GM12878 (cell line): ENCODE results near the gene CHID1. TPM values are rescaled to one million over a fixed set of nuclear protein-coding genes. Genes with fewer than 3 reads are reported as not detected.

Source experiments
- ATAC-seq: fragments of 200-7000 bp; cut with Tn5 transposase; 3 replicates; pipeline ENCODE4 v1.9.1; 2020; ENCODE audit warnings: mild to moderate bottlenecking, moderate library complexity
- BruUV-seq: library from RNA; stranded (reverse); fragments of 400-500 nt; replicated peaks from 2 replicates; lab custom pipeline; 2021; lab: Mats Ljungman, UMichigan
- CTCF ChIA-PET: fragments of 300-600 bp; sonication (Branson Sonifier 250); formaldehyde crosslinking; extraction: SDS; loops from one replicate; lab custom pipeline; 2021; ENCODE audit warnings: inconsistent platforms; lab: Yijun Ruan, JAX
- POLR2A ChIA-PET: fragments of 350-600 bp; formaldehyde crosslinking; extraction: SDS; loops from one replicate; lab custom pipeline; 2021; ENCODE audit warnings: inconsistent platforms; lab: Charles Lee
- RAD21 ChIA-PET: fragments of 300-600 bp; sonication (Branson Sonifier 250); formaldehyde crosslinking; loops from one replicate; lab custom pipeline; 2023; ENCODE audit warnings: antibody characterized with exemption; ENCODE audit not compliant: unreplicated experiment; lab: Charles Lee
- SMC1A ChIA-PET: fragments of 300-600 bp; sonication (Branson Sonifier 250); formaldehyde crosslinking; loops from one replicate; lab custom pipeline; 2023; ENCODE audit not compliant: unreplicated experiment, uncharacterized antibody; lab: Charles Lee
- DNase-seq: peaks from one replicate; pipeline ENCODE4 v3.0.0-alpha.2; 2011; ENCODE audit warnings: low read depth, low spot score
- FAIRE-seq: peaks from 3 replicates; lab custom pipeline; 2011; peaks lifted over from hg19 to GRCh38; lab: Jason Lieb, UNC
- H2AFZ ChIP-seq: 2 replicates; pipeline ENCODE4 v1.6.0; 2011; ENCODE audit warnings: low read depth, low read length, control low read depth; ENCODE audit not compliant: control insufficient read depth
- H3K27ac ChIP-seq: 2 replicates; pipeline ENCODE4 v1.5.1; 2011; ENCODE audit warnings: control low read depth; ENCODE audit not compliant: control insufficient read depth, insufficient read depth
- H3K27me3 ChIP-seq, 2 experiments: replicated peaks in 1 of 2; 2 replicates each; pipeline versions ENCODE4 v1.6.0 to v1.6.1; 2011; ENCODE audit warnings: low read length in 1 of 2; ENCODE audit not compliant: control insufficient read depth in 2 of 2, insufficient read depth in 2 of 2
- H3K36me3 ChIP-seq, 2 experiments: 2 replicates each; pipeline ENCODE4 v1.5.1; 2011; ENCODE audit warnings: low read length in 1 of 2; ENCODE audit not compliant: control insufficient read depth in 2 of 2, insufficient read depth in 2 of 2
- H3K4me1 ChIP-seq: 2 replicates; pipeline ENCODE4 v1.6.1; 2011; ENCODE audit warnings: mild to moderate bottlenecking, low read length, moderate library complexity, mixed read lengths; ENCODE audit not compliant: control insufficient read depth, insufficient read depth
- H3K4me2 ChIP-seq: 2 replicates; pipeline ENCODE4 v1.6.0; 2011; ENCODE audit warnings: control low read depth; ENCODE audit not compliant: control insufficient read depth, insufficient read depth
- H3K4me3 ChIP-seq: fragments of 200-600 bp; sonication (generic); 2 replicates; pipeline ENCODE4 v1.5.1; 2016
- H3K79me2 ChIP-seq: 2 replicates; pipeline ENCODE4 v1.6.0; 2011; ENCODE audit warnings: low read length; ENCODE audit not compliant: control insufficient read depth, insufficient read depth
- H3K9ac ChIP-seq: 2 replicates; pipeline ENCODE4 v1.8.0; 2011; ENCODE audit warnings: low read length, control low read depth, mixed read lengths; ENCODE audit not compliant: control insufficient read depth, insufficient read depth
- H3K9me3 ChIP-seq: replicated peaks from 3 replicates; pipeline ENCODE4 v1.5.1; 2011; ENCODE audit warnings: mild to moderate bottlenecking, low read length; ENCODE audit not compliant: control insufficient read depth, insufficient read depth
- H4K20me1 ChIP-seq: 2 replicates; pipeline ENCODE4 v1.6.0; 2011; ENCODE audit not compliant: control insufficient read depth, insufficient read depth
- STAT1 ChIP-seq: fragments of 450-650 bp; conservative IDR thresholded peaks from 2 replicates; pipeline ENCODE4 v1.6.1; 2014; ENCODE audit warnings: antibody characterized with exemption, mild to moderate bottlenecking
- TCF12 ChIP-seq: IDR thresholded peaks from 2 replicates; pipeline ENCODE4 v1.6.1; 2011; ENCODE audit warnings: low read depth, mild to moderate bottlenecking, low read length
- TCF7 ChIP-seq: IDR thresholded peaks from 2 replicates; pipeline ENCODE4 v1.6.1; 2014; ENCODE audit warnings: antibody characterized with exemption, borderline replicate concordance
- WGBS: methylation state at CpG from one replicate; pipeline ENCODE4 v1.1.6; 2016; ENCODE audit warnings: low lambda C conversion rate; ENCODE audit not compliant: insufficient replicate concordance, insufficient coverage; ENCODE audit errors: missing lambda C conversion rate; 5-methylcytosine and 5-hydroxymethylcytosine counted together
- in situ Hi-C: fragments of 300-500 bp; cut with MboI; formaldehyde crosslinking; loops from 9 replicates; pipeline ENCODE4 v1.14.3; 2018; ENCODE audit warnings: mixed read lengths
- intact Hi-C: fragments of 100-400 bp; cut with micrococcal nuclease; formaldehyde crosslinking; loops from one replicate; pipeline ENCODE4 v1.14.2; 2022; ENCODE audit not compliant: unreplicated experiment
- polyA plus RNA-seq, 11 experiments: library from polyadenylated mRNA; depleted of rRNA in 4 of 11; unstranded in 6 of 11; stranded (reverse) in 5 of 11; fragments of >200 nt; fragmentation: Nextera tagmentation in 4 of 11; fragmentation: Illumina TruSeq in 1 of 11; extraction: Ambion mirVana in 4 of 11; extraction: Trizol in 1 of 11; gene quantifications; 1 replicate in 1 of 11; 2 replicates in 10 of 11; pipeline versions ENCODE4 v1.2.1 to v1.2.3, GENCODE V29; 2011 to 2016; ENCODE audit warnings: inconsistent platforms in 2 of 11, missing spikeins in 2 of 11, low read depth in 1 of 11
- total RNA-seq, 4 experiments: library from RNA; depleted of rRNA in 3 of 4; stranded (reverse); fragments of >200 nt in 3 of 4; fragmentation: Illumina TruSeq in 1 of 4; extraction: Trizol in 1 of 4; gene quantifications; 2 replicates each; pipeline versions ENCODE4 v1.2.1 to v1.2.3, GENCODE V29; 2013 to 2021
- TF ChIP-seq, protein P1 (sequence below): fragments of 450-650 bp; IDR thresholded peaks from 2 replicates; pipeline ENCODE4 v1.6.1; 2017; ENCODE audit warnings: mild to moderate bottlenecking, low read depth, inconsistent platforms; ENCODE audit not compliant: poor library complexity, severe bottlenecking
- TF ChIP-seq, protein P2 (sequence below): IDR thresholded peaks from 2 replicates; pipeline ENCODE4 v1.6.1; 2011; ENCODE audit warnings: mild to moderate bottlenecking, low read depth, low read length, moderate library complexity; ENCODE audit not compliant: insufficient replicate concordance
- TF ChIP-seq, protein P3 (sequence below): fragments of 150-350 bp; IDR thresholded peaks from 2 replicates; pipeline ENCODE4 v1.6.1; 2014; ENCODE audit warnings: mild to moderate bottlenecking, low read depth, low read length
- TF ChIP-seq, protein P4 (sequence below): fragments of 450-650 bp; IDR thresholded peaks from 2 replicates; pipeline ENCODE4 v1.6.1; 2018; ENCODE audit warnings: borderline replicate concordance, mild to moderate bottlenecking; ENCODE audit not compliant: partially characterized antibody
- TF ChIP-seq, protein P5 (sequence below): fragments of 150-350 bp; IDR thresholded peaks from 2 replicates; pipeline ENCODE4 v1.6.1; 2016; ENCODE audit warnings: low read depth, low read length

Gene CHID1
- total and polyA plus RNA-seq, 10 of the 15 experiments (the other 5 are each of a cell fraction or from before 2014, with no cell fraction given) = 4.8 to 75.2 (median 30.1) TPM

DNA sequence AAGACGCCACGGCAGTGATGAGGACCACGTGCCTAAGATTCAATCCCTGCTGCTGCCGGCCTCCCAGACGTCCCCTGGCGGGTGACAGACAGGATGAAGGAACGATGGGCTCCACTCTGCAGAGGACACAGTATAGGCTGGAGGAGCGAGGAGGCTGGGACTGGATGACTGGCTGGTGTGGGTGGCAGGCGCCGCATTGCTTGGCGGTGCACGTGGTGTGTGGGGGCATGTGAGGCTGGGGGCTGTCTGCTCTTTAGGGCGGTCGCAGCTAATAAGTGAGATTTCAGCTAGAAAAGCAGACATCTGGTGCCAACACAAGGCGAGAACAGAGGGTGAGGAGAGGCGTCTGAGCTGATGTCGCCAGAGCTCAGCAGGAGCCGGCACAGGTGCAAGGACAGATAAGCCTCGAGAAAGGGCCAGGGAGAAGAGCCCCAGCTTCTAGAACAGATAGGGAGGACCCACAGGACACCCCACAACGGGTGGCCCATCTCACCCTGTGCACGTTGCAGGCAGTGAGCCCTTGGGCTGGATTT, 34.8 kb downstream of the CHID1 start (continued):
- TF ChIP-seq, protein P1, sequence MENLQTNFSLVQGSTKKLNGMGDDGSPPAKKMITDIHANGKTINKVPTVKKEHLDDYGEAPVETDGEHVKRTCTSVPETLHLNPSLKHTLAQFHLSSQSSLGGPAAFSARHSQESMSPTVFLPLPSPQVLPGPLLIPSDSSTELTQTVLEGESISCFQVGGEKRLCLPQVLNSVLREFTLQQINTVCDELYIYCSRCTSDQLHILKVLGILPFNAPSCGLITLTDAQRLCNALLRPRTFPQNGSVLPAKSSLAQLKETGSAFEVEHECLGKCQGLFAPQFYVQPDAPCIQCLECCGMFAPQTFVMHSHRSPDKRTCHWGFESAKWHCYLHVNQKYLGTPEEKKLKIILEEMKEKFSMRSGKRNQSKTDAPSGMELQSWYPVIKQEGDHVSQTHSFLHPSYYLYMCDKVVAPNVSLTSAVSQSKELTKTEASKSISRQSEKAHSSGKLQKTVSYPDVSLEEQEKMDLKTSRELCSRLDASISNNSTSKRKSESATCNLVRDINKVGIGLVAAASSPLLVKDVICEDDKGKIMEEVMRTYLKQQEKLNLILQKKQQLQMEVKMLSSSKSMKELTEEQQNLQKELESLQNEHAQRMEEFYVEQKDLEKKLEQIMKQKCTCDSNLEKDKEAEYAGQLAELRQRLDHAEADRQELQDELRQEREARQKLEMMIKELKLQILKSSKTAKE = no peak
- TF ChIP-seq, protein P2, sequence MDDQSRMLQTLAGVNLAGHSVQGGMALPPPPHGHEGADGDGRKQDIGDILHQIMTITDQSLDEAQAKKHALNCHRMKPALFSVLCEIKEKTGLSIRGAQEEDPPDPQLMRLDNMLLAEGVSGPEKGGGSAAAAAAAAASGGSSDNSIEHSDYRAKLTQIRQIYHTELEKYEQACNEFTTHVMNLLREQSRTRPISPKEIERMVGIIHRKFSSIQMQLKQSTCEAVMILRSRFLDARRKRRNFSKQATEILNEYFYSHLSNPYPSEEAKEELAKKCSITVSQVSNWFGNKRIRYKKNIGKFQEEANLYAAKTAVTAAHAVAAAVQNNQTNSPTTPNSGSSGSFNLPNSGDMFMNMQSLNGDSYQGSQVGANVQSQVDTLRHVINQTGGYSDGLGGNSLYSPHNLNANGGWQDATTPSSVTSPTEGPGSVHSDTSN = no peak

DNA sequence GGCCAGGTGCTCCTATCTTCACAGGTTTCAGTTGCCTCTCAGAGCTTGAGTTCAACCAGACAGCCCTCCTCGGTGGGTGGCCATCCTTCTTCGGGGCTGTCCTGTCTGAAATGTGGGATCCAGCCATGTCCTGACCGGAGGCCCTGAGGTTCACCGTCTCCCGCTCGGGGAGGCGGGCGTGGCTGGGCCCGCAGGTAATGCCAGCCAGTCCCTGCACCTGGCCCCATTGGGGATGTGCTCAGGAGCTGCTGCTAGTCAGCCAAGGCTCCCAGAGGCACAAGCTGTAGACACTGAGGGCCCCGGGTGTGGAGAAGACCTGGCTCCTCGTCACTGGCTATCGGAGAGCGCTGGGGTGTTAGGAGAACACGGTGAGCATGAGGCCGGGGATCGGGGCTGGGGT, 35.4 kb downstream of the CHID1 start:
- POLR2A ChIA-PET = interaction anchor here (1.3 kb wide), 1 partner anchor 19 kb away, joined by 3 read pairs; no protein-coding TSS in a partner anchor
- RAD21 ChIA-PET = no interaction called here
- Histone ChIP-seq H3K9me3 (no peaks in the 10 kb centered on the region), H3K36me3 (no peaks in the 10 kb centered on the region; a peak in 1 of 4 replicates), H3K4me3 (no peak overlapping the region), H3K9ac (no peak overlapping the region), H3K79me2 (no peaks in the 10 kb centered on the region), H4K20me1 (no peaks in the 10 kb centered on the region), H3K4me2 (no peak overlapping the region), H3K27ac (no peak overlapping the region), H2AFZ (no peak overlapping the region), H3K4me1 (no peaks in the 10 kb centered on the region), H3K27me3 (no peaks in the 10 kb centered on the region)
- CTCF ChIA-PET = no interaction called here
- 95% methylated on average over 16 of the region's 16 CpGs for WGBS
- ATAC-seq (no peak), DNase-seq (no peak), FAIRE-seq (no peak)
- intact Hi-C loops = no loop called here
- BruUV-seq = no TSS peak
- SMC1A ChIA-PET = no interaction called here
- in situ Hi-C loops = no loop called here
- TF ChIP-seq TCF12 = no peak
- TF ChIP-seq, protein P3, sequence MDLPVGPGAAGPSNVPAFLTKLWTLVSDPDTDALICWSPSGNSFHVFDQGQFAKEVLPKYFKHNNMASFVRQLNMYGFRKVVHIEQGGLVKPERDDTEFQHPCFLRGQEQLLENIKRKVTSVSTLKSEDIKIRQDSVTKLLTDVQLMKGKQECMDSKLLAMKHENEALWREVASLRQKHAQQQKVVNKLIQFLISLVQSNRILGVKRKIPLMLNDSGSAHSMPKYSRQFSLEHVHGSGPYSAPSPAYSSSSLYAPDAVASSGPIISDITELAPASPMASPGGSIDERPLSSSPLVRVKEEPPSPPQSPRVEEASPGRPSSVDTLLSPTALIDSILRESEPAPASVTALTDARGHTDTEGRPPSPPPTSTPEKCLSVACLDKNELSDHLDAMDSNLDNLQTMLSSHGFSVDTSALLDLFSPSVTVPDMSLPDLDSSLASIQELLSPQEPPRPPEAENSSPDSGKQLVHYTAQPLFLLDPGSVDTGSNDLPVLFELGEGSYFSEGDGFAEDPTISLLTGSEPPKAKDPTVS = no peak
- TF ChIP-seq, protein P4, sequence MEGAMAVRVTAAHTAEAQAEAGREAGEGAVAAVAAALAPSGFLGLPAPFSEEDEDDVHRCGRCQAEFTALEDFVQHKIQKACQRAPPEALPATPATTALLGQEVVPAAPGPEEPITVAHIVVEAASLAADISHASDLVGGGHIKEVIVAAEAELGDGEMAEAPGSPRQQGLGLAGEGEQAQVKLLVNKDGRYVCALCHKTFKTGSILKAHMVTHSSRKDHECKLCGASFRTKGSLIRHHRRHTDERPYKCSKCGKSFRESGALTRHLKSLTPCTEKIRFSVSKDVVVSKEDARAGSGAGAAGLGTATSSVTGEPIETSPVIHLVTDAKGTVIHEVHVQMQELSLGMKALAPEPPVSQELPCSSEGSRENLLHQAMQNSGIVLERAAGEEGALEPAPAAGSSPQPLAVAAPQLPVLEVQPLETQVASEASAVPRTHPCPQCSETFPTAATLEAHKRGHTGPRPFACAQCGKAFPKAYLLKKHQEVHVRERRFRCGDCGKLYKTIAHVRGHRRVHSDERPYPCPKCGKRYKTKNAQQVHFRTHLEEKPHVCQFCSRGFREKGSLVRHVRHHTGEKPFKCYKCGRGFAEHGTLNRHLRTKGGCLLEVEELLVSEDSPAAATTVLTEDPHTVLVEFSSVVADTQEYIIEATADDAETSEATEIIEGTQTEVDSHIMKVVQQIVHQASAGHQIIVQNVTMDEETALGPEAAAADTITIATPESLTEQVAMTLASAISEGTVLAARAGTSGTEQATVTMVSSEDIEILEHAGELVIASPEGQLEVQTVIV = no peak
- TF ChIP-seq, protein P5, sequence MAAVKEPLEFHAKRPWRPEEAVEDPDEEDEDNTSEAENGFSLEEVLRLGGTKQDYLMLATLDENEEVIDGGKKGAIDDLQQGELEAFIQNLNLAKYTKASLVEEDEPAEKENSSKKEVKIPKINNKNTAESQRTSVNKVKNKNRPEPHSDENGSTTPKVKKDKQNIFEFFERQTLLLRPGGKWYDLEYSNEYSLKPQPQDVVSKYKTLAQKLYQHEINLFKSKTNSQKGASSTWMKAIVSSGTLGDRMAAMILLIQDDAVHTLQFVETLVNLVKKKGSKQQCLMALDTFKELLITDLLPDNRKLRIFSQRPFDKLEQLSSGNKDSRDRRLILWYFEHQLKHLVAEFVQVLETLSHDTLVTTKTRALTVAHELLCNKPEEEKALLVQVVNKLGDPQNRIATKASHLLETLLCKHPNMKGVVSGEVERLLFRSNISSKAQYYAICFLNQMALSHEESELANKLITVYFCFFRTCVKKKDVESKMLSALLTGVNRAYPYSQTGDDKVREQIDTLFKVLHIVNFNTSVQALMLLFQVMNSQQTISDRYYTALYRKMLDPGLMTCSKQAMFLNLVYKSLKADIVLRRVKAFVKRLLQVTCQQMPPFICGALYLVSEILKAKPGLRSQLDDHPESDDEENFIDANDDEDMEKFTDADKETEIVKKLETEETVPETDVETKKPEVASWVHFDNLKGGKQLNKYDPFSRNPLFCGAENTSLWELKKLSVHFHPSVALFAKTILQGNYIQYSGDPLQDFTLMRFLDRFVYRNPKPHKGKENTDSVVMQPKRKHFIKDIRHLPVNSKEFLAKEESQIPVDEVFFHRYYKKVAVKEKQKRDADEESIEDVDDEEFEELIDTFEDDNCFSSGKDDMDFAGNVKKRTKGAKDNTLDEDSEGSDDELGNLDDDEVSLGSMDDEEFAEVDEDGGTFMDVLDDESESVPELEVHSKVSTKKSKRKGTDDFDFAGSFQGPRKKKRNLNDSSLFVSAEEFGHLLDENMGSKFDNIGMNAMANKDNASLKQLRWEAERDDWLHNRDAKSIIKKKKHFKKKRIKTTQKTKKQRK = no peak
- no peak for TF ChIP-seq STAT1
- TF ChIP-seq TCF7 = no peak
